SK-N-DZ (cell line): ENCODE data around the gene PPIL4.
"Not testable (repeated sequence)": the region's sequence is repeated elsewhere in the genome, so short reads cannot be mapped to it uniquely, and the experiment has no call there.

Source experiments
- DNase-seq: peaks from one replicate; pipeline ENCODE4 v3.0.0-alpha.2; 2015; ENCODE audit warnings: low spot score

PPIL4 gene

DNA sequence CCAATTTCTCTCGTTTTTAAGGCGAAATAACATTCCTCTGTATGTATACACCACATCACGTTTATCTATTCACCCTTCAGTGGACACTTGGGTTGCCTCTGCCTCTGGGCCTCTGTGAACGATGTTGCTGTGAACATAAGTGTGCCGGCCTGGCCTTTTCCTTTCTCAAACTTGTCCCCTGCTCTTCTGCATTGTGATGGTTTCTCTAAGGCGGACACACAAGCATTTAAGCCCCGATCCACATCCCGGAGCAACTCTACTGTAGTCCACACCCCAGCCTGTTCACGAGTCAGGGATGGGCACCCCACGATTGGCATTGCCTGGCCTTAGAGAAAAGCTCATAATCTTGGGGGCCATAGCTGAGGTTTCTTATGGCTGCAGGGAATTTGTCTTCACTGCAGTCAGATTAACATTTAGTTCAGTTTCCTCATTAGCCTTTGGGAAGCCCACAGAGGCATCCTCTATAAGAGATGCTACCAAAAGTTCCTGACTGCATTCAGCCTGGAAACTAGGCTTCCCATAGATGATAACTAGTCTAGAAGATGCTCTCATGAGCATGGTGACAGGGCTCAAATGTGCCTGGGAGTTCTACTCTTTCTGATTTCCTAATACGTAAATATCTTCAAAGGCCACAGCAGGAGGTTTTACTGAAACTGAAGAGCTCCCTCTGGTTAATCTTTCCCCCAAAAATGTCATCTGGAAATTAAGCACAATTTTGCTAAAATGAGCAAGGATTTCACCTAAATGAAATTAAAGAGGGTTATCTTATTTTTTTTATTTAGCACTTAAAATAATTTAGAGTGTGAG, 61.8 kb downstream of the PPIL4 start:
- DNase-seq = no peak

DNA sequence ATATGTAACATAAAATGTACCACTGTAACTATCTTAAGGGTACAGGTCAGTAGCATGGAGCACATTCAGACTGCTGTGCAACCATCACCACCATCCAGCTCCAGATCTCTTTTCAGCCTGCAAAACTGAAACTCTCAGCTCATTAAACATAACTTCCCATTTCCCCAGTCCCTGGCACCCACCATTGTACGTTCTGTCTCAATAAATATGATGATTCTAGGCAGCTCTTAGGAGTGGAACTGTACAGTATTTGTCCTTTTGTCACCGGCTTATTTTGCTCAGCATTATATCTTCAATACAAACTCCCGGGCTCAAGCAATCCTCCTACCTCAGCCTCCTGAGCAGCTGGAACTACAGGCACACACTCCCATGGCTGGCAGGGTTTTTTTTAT, 62.5 kb downstream of the PPIL4 start:
- DNase-seq = no peak

DNA sequence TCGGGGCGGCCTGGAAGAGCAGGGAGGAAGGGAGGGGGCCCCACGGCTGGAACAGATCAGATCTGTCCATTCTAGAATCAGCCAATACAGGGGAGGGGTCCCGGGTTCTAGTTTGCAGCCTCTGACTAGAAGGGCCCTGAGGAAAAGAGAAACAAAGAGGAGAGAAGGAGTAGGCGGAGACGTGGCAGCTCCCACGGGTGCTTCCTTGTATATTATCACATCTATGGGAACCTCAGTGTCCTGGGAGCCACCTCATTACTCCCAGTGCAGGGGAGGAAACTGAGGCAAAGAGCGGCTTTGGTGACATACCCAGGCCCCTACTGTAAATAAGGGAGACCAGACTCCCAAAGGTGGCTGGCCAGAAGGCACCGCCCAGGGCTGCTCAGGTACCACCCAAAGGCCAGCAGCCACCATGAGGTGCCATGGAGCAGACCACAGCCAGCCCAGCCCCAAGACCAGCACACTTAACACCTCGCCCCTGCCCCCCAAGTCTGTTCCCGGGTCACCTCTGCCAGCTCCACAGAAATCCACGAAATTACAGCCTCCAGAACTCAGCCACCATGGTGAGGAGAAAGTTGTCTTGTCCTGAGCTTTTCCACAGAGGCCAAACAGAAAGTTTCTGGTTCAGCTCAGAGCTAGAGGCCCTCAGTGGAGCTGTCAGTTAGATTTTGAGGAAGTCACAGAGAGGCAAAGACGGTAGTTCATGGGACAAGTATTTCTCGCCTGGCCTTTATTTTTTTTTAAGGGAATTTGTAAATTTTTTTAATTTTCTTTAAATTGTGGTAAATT, 63.1 kb downstream of the PPIL4 start:
- no peak for DNase-seq

DNA sequence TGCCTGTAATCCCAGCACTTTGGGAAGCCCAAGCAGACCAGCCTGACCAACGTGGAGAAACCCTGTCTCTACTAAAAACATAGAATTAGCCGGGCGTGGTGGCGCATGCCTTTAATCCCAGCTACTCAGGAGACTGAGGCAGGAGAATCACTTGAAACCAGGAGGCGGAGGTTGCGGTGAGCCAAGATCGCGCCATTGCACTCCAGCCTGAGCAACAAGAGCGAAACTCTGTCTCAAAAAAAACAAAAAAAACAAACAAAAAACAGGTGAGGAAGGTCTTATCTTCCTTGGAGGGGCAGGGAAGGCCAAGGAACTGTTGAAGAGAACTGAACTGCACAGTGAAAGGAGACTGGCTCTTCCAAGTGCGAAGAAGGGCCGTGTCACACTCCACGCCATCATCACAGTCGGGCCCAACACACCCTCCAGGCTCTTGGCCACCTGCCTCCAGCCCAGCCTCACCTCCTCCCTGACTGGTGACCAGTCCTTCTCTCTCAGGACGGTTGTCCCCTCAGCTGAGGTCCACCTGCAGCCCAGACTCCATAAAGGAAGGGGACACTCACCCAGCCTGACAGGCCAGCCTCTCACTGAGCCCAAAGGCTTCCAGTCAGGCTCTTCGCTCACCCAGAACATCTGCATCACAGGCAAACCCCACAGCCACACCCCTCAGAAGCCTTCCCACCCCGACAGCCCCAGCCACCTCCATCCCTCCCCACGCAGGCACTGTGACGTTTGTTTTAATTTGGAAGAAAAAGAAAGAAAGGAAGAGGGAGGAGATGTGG, 65.2 kb downstream of the PPIL4 start:
- no peak for DNase-seq

DNA sequence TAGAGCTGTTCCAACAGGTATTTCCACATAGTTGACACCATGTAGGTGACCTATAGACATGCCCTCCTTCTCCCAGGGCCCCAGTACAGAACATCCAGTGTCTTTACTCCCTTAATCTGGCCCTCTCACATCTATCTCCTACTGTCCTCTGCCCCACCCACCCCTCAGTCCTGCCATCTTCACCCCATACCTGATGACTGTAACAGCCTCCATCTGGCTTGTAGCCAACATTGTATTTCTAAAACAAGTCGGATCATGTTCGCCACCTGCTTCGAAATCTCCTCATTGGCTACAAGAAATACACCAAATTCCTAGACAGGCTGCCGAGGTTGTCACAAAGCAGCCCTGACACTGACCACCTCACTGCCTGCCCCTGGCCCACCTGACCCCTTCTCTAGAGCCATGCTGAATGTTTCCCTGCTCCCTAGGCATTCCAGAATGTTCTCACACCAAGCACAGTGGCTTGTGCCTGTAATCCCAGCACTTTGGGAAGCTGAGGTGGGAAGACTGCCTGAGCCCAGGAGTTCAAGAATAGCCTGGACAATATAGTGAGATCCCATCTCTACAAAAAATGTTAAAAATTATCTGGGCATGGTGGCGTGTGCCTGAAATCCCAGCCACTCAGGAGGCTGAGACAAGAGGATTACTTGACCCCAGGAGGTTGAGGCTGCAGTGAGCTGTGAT, 67.1 kb downstream of the PPIL4 start:
- DNase-seq = no peak

DNA sequence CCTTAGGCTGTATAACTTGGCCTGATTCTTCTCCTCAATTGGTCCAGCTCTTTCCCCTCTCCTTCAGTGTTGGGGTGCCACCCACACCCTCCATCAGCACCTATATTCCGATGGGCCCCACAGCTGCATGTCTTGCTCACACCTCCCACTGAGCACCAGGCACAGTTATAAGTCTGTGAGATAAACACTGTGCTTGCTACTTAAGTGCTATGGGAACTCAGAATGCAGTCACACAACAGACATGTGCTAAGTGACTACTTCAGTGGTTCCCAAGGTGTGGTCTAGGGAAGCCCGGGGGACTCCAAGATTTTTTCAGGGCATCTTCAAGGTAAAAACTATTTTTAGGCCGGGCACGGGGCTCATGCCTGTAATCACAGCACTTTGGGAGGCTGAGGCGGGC, 68.3 kb downstream of the PPIL4 start:
- DNase-seq = no peak

DNA sequence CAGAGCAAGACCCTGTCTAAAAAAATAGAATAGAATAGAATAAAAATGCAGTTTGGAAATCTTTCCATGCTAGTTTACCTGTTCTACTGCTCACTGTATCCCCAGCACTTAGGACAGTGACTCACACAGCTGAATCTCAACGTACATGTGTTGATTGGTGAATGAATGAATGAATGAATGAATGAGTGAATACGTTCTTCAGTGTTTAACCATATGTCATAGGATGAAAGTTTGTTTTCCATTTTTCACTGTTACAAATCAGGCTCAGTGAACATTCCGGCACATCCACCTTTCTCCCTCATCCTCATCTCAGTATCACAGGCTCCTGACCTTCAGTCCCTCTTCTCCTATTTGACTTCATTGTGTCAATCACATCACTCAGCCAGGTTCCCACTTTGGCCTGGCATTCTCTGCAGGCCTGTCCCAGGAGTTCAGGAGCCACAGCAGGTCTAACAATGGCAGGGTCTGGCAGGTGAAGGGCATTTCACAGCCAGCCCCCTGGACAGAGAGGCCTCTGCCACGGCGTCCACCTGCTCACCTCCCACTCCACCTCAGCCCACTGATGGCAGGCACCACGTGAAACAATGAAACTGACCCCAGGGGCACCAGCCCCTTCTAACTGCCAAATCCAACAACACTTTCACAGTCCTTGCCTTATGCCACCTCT, 68.9 kb downstream of the PPIL4 start:
- no peak for DNase-seq

DNA sequence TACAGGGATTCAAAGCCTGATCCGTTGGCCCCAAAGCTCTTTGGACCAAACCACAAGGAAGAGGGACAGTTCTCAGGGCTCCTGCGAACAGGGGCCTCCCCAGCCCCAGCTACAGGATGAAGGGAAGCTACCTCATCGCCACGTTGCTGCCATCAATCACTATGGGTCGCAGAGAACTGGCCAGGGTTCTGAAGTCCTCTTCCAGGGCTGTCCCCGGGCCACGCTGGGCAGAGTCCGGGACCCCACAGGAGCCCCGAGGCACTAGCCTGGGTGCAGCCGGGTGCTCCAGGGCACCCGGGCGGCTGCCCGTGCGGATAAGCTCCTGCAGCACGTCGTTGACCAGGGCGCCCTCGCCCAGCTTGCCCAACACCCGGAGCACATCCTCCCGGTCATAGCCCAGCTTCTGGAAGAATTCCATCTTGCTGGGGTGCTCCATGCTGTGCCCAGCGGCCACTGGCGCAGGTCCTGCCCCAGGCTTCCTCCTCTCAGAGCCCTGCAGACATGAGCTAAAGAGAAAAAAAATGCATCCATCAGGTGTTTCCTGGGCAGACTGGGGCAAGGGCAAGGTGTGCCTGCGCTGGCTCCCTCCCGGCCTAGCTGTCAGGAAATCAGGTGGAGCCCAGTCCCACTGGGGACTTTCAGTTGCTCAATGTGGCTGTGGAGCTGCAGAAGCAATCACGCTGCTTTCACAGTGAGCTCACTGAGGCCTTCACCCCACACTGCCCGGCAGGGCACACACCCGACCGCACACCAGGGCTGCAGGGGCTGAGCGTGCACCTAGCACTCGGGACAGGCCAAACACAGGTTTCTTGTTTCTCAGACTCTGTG, 71.5 kb downstream of the PPIL4 start:
- no peak for DNase-seq

DNA sequence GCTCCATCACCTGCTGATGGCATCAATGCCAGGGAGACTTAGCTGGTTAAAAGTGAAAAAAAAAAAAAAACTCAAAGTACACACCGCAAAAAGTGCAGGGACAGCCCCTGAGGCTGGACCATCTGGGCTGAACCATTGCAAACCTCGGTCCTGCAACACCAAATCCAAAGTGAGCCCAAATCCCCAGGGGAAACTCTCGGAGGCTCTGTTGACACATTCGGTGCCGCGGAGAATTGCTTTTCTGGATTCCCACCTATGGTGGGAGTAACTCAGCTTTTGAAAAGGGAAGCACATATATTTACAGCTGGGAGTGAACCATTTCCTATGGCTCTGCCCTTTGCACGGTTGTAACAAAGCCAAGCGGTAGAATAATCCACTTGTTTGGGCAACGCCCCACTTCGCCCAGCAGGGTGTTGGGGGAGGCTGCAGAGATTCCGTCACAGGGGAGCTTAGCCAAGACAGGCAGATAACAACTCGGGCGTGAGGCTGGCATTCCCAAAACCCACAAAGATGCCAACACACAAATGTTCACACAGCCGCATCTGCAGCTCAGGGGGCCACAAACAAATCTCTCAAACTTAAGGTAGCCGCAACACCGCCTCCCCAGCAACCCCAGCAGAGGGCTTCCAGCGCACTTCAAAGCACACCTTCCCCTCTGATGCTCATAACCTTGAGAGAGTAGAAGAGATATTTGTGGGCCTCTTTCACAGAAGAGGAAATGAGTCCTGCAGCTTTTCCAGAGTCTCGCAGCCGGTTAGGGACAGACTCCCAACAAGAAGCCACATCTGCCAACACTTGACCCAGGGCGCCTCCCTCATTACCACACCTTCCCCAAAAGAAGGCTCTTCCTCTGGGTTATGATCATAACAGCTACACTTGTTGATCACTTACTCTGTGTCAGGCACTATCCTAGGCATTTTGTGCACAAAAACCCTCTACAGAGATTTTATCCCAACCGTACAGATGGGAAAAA, 72.5 kb downstream of the PPIL4 start:
- DNase-seq = no peak

DNA sequence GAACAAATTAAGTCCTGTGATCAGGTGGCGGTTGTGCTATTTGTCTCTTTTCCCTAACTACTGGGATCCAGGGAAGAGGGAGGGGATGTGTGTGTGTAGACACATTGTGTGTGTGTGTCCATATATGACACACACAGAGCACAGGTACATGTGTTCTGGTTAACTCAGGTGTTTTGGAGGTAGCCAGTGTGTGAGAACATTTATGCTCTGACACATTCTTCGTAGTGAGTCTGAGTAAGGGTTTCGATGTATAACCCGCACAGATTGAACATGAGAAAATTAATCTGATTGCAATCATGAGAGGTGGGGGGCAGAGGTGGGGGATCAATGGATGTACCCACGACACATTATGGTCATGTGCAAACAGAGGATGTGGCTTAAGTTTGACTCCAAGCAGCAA, 73.6 kb downstream of the PPIL4 start:
- no peak for DNase-seq

DNA sequence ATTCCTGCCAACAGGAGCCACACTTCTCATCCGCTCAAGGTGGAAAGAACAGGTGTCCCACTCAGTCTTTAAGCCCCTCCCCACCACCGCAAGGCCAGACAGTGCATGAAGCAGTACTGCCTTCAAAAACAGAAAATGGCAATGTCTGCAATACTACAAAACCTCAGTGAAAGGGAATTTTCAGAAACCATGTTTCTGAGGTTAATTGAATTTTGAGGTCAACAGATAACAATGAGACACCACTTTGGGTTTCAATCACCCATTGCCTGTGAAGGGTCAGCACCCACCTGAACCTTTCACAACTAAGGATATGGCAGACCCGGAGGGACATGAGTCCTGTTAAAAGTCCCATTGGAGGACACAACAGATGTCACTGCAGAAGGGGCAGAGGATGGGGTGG, 74.0 kb downstream of the PPIL4 start:
- no peak for DNase-seq

DNA sequence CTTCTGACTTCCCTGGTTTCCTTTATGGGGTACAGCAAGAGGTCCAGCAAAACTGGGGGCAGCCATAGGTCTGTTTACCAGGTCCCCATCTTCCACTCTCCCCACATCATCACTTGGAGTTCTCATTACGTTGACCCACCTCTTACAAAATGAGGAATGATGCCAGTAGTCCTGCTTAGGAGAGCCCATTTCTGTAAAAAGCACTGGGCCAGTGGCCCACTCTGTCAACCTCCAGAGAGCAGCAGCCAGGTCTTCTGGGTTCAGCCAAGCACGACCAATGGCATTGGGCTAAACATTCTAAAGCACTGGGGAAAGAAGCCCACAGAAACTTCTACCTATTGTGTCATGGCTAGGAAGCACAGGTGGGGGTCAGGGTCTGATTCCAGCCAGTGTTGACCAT, 74.9 kb downstream of the PPIL4 start:
- no peak for DNase-seq

DNA sequence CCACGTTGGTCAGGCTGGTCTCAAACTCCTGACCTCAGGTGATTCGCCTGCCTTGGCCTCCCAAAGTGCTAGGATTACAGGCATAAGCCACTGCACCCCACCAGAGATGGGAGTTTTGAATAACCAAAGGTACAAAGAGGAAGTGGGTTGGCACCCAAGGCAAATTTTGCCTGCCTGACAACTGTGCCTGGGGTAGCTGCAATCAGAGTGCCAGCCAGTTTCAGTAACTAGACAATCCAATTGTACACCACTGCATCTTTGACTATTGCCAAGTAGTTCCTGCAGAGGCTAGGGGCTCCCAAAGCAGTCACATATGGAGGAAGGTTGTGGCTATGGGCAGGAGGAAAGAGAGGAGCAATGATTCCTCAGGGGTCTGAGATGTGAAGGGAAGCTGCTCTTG, 77.7 kb downstream of the PPIL4 start:
- DNase-seq = no peak

DNA sequence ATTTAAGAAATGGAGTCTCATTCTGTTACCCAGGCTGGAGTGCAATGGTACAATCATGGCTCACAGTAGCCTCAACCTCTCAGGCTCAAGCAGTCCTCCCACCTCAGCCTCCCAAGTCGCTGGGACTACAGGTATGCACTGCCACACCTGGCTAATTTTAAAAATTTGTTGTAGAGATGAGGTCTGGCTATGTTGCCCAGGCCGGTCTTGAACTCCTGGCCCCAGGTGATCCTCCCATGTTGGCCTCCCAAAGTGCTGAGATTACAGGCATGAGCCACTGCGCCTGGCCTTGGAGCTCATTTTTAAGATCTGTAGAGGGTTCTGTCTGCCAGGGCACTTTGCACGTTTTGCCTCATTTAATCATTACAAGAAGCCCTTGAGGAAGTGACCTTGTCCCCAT, 78.6 kb downstream of the PPIL4 start:
- no peak for DNase-seq

DNA sequence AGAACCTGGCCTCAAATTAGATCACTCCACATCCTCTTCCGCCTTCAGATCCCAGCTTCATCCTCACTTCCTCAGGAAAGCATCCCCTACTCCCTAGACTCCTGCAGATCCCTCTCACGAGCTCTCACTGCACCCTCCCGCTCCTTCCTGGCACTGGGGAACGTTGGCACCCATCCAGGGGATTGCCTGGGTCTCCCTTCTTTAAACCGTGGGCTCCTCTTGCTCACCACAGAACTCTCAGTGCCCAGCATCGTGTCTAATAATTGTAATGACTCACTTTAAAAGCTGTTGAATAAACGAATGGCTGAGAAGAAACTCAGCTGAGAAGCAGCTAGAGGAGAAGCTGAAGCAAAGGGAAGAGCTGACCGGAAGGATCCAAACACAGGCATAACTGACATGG, 81.4 kb downstream of the PPIL4 start:
- no peak for DNase-seq

DNA sequence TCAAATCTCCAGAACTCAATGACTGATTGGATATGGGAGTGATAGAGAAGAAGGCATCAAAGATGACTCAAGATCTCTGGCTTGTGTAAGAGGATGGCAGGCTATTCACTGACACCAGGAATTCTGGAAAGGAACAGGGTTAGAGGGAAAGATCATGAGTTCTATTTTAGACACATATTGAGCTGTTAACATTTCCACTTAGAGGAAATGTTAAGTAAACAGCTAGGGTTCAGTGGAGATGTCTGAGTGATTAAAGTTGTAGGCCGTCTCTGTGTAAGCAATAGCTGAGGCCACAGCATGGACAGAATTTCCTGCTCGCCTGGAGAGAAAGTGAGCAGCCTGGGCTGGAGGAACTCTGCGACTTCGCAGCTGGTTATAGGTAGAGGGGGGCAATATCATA, 82.1 kb downstream of the PPIL4 start:
- DNase-seq = no peak

DNA sequence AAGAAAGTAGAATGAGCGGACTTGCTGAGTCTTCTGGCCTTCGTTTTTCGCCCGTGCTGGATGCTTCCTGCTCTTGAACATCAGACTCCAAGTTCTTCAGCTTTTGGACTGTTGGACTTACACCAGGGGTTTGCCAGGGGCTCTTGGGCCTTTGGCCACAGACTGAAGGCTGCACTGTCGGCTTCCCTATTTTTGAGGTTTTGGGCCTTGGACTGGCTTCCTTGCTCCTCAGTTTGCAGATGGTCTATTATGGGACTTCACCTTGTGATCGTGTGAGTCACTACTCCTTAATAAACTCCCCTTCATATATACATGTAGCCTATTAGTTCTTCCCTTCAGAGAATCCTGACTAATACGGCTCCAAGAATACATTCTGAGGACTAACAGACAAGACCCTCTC, 83.1 kb downstream of the PPIL4 start:
- not testable (repeated sequence) for DNase-seq

DNA sequence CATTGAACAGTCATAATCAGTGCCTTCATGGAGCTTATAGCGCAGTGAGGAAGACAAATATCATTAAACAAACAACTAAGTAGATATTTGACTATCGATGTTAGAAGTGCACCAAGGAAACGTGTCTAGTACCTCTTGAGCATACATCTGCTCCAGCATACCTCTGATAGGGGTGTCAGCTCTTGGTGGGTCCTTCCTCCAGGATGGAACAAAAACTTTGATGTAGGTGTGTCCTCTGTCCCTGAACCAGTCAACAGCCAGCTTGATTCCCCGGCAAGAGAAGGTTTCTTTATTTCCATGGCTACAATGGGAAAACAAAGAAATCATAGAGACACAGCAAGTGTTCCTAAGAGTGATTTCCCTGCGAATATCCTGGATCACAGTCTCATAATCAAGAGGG, 84.2 kb downstream of the PPIL4 start:
- DNase-seq = no peak

DNA sequence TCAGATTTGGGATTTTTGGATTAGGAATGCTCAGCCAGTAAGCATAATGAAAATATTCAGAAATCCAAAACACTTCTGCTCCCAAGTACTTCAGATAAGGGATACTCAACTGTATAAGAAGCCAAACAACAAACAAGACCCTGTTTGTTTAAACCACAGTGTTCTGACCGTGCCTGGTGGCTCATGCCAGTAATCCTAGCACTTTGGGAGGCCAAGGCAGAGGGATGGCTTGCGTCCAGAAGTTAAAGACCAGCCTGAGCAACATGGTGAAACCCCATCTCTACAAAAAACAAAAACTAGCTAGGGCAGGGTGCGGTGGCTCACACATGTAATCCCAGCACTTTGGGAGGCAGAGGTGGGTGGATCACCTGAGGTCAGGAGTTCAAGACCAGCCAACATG, 85.6 kb downstream of the PPIL4 start:
- not testable (repeated sequence) for DNase-seq
